Measurements from ENCODE around the gene DNAJC16. TPM values are rescaled to one million over a fixed set of nuclear protein-coding genes. Genes with fewer than 3 reads are reported as not detected.

The DNAJC16 gene
- total RNA-seq, 1 experiment from 2014 or later, result 20.7 TPM

GRCh38 chr1:15573477-15573876 is 46.8 kb downstream of the DNAJC16 start:
- no peaks in the 10 kb centered on the region for H3K27me3 Mint-ChIP-seq (ENCODE audit: low read depth)
- Histone ChIP-seq H3K4me2 (ENCODE audit: insufficient read depth, insufficient read length, low read length) (no peak overlapping the region), H2AK5ac (ENCODE audit: insufficient read length, low read length) (no peak overlapping the region), H3K18ac (ENCODE audit: insufficient read length, low read depth, low read length) (no peak overlapping the region), H3K79me2 (ENCODE audit: insufficient read depth, low read length) (no peaks in the 10 kb centered on the region), H4K8ac (replicated peaks; ENCODE audit: insufficient read length, low read depth, low read length) (no peak overlapping the region), H3K56ac (ENCODE audit: insufficient read length, low read depth, low read length) (no peak overlapping the region), H3K27me3 (ENCODE audit: insufficient read depth, low read length) (no peaks in the 10 kb centered on the region), H4K91ac (ENCODE audit: insufficient read length, low read depth, low read length) (no peak overlapping the region), H3K14ac (ENCODE audit: insufficient read depth, low read length) (no peak overlapping the region), H2BK5ac (ENCODE audit: insufficient read length, low read length) (no peak overlapping the region), H3K27ac (ENCODE audit: insufficient read length, low read depth, low read length) (no peak overlapping the region), H2BK20ac (ENCODE audit: low read depth, low read length, poor library complexity, severe bottlenecking) (no peak overlapping the region), H3K23ac (ENCODE audit: insufficient read length, low read depth, low read length) (no peak overlapping the region), H4K20me1 (ENCODE audit: control insufficient read depth, insufficient read depth, insufficient read length) (no peaks in the 10 kb centered on the region), H2BK12ac (ENCODE audit: insufficient read length, low read depth, low read length) (no peak overlapping the region), H3T11ph (ENCODE audit: low read length) (no peak overlapping the region), H3K9ac (ENCODE audit: extremely low read depth, insufficient read length, low read length) (no peak overlapping the region), H3K4me1 (ENCODE audit: insufficient read depth, low read length) (no peaks in the 10 kb centered on the region), H2BK15ac (ENCODE audit: low read depth, low read length) (no peak overlapping the region), H4K5ac (ENCODE audit: insufficient read length, low read depth, low read length) (no peak overlapping the region), H3K23me2 (ENCODE audit: insufficient read length, low read depth, low read length, poor library complexity, severe bottlenecking) (no peaks in the 10 kb centered on the region), H2AFZ (ENCODE audit: low read length) (no peak overlapping the region), H2BK120ac (ENCODE audit: low read depth, low read length, poor library complexity, severe bottlenecking) (no peak overlapping the region), H3K9me3 (ENCODE audit: control insufficient read depth, low read depth, low read length) (no peaks in the 10 kb centered on the region), H3K4ac (ENCODE audit: low read depth, low read length) (no peak overlapping the region), H3K79me1 (ENCODE audit: insufficient read depth, low read depth, low read length, poor library complexity, severe bottlenecking) (no peaks in the 10 kb centered on the region)
- TF ChIP-seq CTCF (conservative IDR thresholded peaks at IDR 0.05), result no peak
- peaks cover 0 to 24% (median 18%) of the 10 kb centered on the region in 3 experiments; a peak in 5 of 7 replicates for H3K36me3 Mint-ChIP-seq (ENCODE audit: insufficient read depth in 1 of 3, low read depth in 3 of 3)
- no peak overlapping the region for H3K4me3 Mint-ChIP-seq
- no peak for DNase-seq
- no CpG with 5 or more reads among the region's 9 CpGs for WGBS (ENCODE audit: extremely low coverage, insufficient read length, low lambda C conversion rate)
- H3K27ac Mint-ChIP-seq, result peak overlapping the region in 2 of 3 experiments; percentile 59 to 85; a peak in 3 of 7 replicates
- no peaks in the 10 kb centered on the region for H3K9me3 Mint-ChIP-seq
- H3K4me1 Mint-ChIP-seq, result peaks cover 3 to 5% of the 10 kb centered on the region in 2 experiments

All from H9 (cell line).